Small intestine (tissue), 7 donors: Measurements from ENCODE around the gene UBLCP1. TPM values are rescaled to one million over a fixed set of nuclear protein-coding genes. Genes with fewer than 3 reads are reported as not detected.
"Not testable (repeated sequence)": the region's sequence is repeated elsewhere in the genome, so short reads cannot be mapped to it uniquely, and the experiment has no call there.

Experiments used
- DNase-seq, 2 donors: peaks; one replicate each; pipeline versions ENCODE4 v3.0.0 to v3.0.0-alpha.2; 2013
- FAIRE-seq: peaks from 2 replicates; lab custom pipeline; 2012; peaks lifted over from hg19 to GRCh38; lab: Jason Lieb, UNC
- H3K27ac ChIP-seq, 3 donors: one replicate each; pipeline ENCODE4 v1.5.1; 2013; ENCODE audit warnings: low read length in 2 of 3, mild to moderate bottlenecking in 2 of 3, control low read depth in 1 of 3, inconsistent platforms in 1 of 3, low read depth in 1 of 3, moderate library complexity in 1 of 3
- H3K27me3 ChIP-seq, 3 donors: one replicate each; pipeline ENCODE4 v1.6.1; 2013; ENCODE audit warnings: low read length in 3 of 3, inconsistent platforms in 1 of 3; ENCODE audit not compliant: control insufficient read depth in 3 of 3, insufficient read depth in 3 of 3
- H3K36me3 ChIP-seq, 3 donors: one replicate each; pipeline ENCODE4 v1.6.1; 2013; ENCODE audit warnings: low read length in 3 of 3, inconsistent platforms in 1 of 3, low read depth in 1 of 3, mild to moderate bottlenecking in 1 of 3, moderate library complexity in 1 of 3; ENCODE audit not compliant: control insufficient read depth in 3 of 3, insufficient read depth in 2 of 3
- H3K4me1 ChIP-seq, 3 donors: one replicate each; pipeline ENCODE4 v1.6.1; 2013; ENCODE audit warnings: low read length in 2 of 3, inconsistent platforms in 1 of 3, low read depth in 1 of 3, mild to moderate bottlenecking in 1 of 3, moderate library complexity in 1 of 3; ENCODE audit not compliant: control insufficient read depth in 3 of 3, insufficient read depth in 2 of 3
- H3K4me3 ChIP-seq, 3 donors: one replicate each; pipeline ENCODE4 v1.5.1; 2013; ENCODE audit warnings: low read length in 3 of 3, control low read depth in 1 of 3, inconsistent platforms in 1 of 3, low read depth in 1 of 3, mild to moderate bottlenecking in 1 of 3, moderate library complexity in 1 of 3
- H3K9me3 ChIP-seq, 2 donors: one replicate each; pipeline ENCODE4 v1.6.1; 2013; ENCODE audit warnings: low read depth in 1 of 2, low read length in 1 of 2; ENCODE audit not compliant: control insufficient read depth in 2 of 2, insufficient read depth in 1 of 2
- WGBS, 3 donors: extraction: QIAGEN DNeasy Blood & Tissue Kit; methylation state at CpG; one replicate each; pipeline ENCODE4 v1.1.7; 2013; 5-methylcytosine and 5-hydroxymethylcytosine counted together
- polyA plus RNA-seq, 4 donors: library from polyadenylated mRNA; stranded (reverse) in 3 of 4; unstranded in 1 of 4; fragments of 200-250 nt in 3 of 4; fragments of 120-200 nt in 1 of 4; gene quantifications; one replicate each; pipeline versions ENCODE4 v1.2.1 to v1.2.3, GENCODE V29; 2013
- donor health status: healthy with polysubstance abuse.
- donor health status: control.
- donor health status: control.
- donor health status: Bipolar disorder and iron deficiency.
- donor health status: healthy.

Gene UBLCP1
- polyA plus RNA-seq, 4 donors = 13.0 to 21.7 (median 16.0) TPM

- Histone ChIP-seq H3K27ac (no peak overlapping the region), H3K27me3 (no peaks in the 10 kb centered on the region), H3K4me3 (no peak overlapping the region), H3K4me1 (no peaks in the 10 kb centered on the region), H3K9me3 (no peaks in the 10 kb centered on the region), H3K36me3 (peaks cover 0 to 15% (median 6%) of the 10 kb centered on the region in 3 donors)
- no peak for DNase-seq
- FAIRE-seq = no peak
These were observed 11.6 kb downstream of the UBLCP1 start for GRCh38 chr5:159274676-159275075.

- Histone ChIP-seq H3K36me3 (no peaks in the 10 kb centered on the region), H3K9me3 (no peaks in the 10 kb centered on the region), H3K4me1 (no peaks in the 10 kb centered on the region), H3K27ac (no peak overlapping the region), H3K4me3 (no peak overlapping the region), H3K27me3 (no peaks in the 10 kb centered on the region)
- DNase-seq = peak; percentile 8 to 26
- FAIRE-seq = no peak
- WGBS, 3 donors = 58 to 67% (median 65%) methylated on average over 8 of the region's 8 CpGs
These were observed 23.4 kb downstream of the UBLCP1 start for GRCh38 chr5:159286420-159287035.

GRCh38 chr5:159290741-159291140 is 27.7 kb downstream of the UBLCP1 start:
- Histone ChIP-seq H3K27me3 (no peaks in the 10 kb centered on the region), H3K9me3 (no peaks in the 10 kb centered on the region), H3K27ac (no peak overlapping the region), H3K36me3 (no peaks in the 10 kb centered on the region), H3K4me3 (no peak overlapping the region), H3K4me1 (no peaks in the 10 kb centered on the region)
- FAIRE-seq (no peak), DNase-seq (no peak)
- WGBS, 3 donors = 72 to 85% (median 76%) methylated on average over 4 of the region's 4 CpGs

GRCh38 chr5:159294921-159295320 is 31.8 kb downstream of the UBLCP1 start:
- Histone ChIP-seq H3K36me3 (no peaks in the 10 kb centered on the region), H3K9me3 (peaks cover 0 to 9% of the 10 kb centered on the region in 2 donors), H3K4me1 (no peaks in the 10 kb centered on the region), H3K27me3 (no peaks in the 10 kb centered on the region), H3K4me3 (no peak overlapping the region), H3K27ac (no peak overlapping the region)
- 92 to 94% (median 94%) methylated on average over 5 of the region's 5 CpGs for WGBS, 3 donors
- FAIRE-seq (no peak), DNase-seq (no peak)

GRCh38 chr5:159297300-159297699 is 34.2 kb downstream of the UBLCP1 start:
- H3K4me3 ChIP-seq, FAIRE-seq, H3K36me3 ChIP-seq, DNase-seq, H3K27me3 ChIP-seq, H3K4me1 ChIP-seq, H3K27ac ChIP-seq: not testable (repeated sequence)
- WGBS, 3 donors = 90 to 98% (median 93%) methylated on average over 5 of the region's 5 CpGs
- peaks cover 0 to 19% of the 10 kb centered on the region in 2 donors for H3K9me3 ChIP-seq

- H3K4me3 ChIP-seq = no peak overlapping the region
- peaks cover 0 to 21% of the 10 kb centered on the region in 2 donors for H3K9me3 ChIP-seq
- DNase-seq (no peak), FAIRE-seq (no peak)
- H3K27me3 ChIP-seq = peaks cover 0 to 3% (median 0%) of the 10 kb centered on the region in 3 donors
- H3K27ac ChIP-seq = no peak overlapping the region
- WGBS, 3 donors = 84 to 92% (median 87%) methylated on average over 3 of the region's 3 CpGs
- H3K36me3 ChIP-seq = no peaks in the 10 kb centered on the region
- H3K4me1 ChIP-seq = no peaks in the 10 kb centered on the region
These were observed 38.4 kb downstream of the UBLCP1 start for GRCh38 chr5:159301466-159301865.

- not testable (repeated sequence) for FAIRE-seq, H3K4me3 ChIP-seq, DNase-seq, H3K4me1 ChIP-seq, H3K27me3 ChIP-seq, H3K27ac ChIP-seq, H3K36me3 ChIP-seq
- peaks cover 0 to 21% of the 10 kb centered on the region in 2 donors for H3K9me3 ChIP-seq
- 81 to 84% (median 83%) methylated on average over 13 of the region's 13 CpGs for WGBS, 3 donors
These were observed 39.1 kb downstream of the UBLCP1 start for GRCh38 chr5:159301929-159302860.

- DNase-seq (no peak), FAIRE-seq (no peak)
- Histone ChIP-seq H3K4me1 (no peaks in the 10 kb centered on the region), H3K9me3 (peaks cover 0 to 13% of the 10 kb centered on the region in 2 donors), H3K27me3 (peaks cover 0 to 3% (median 0%) of the 10 kb centered on the region in 3 donors), H3K27ac (no peak overlapping the region), H3K4me3 (no peak overlapping the region), H3K36me3 (no peaks in the 10 kb centered on the region)
- WGBS, 3 donors = 96 to 99% (median 96%) methylated on average over 4 of the region's 4 CpGs
These were observed 40.2 kb downstream of the UBLCP1 start for GRCh38 chr5:159303286-159303685.
